ENCODE measurements around the gene ZNF559. TPM values are rescaled to one million over a fixed set of nuclear protein-coding genes. Genes with fewer than 3 reads are reported as not detected.

Gene ZNF559
- total and polyA plus RNA-seq, 8 donors: 7.3 to 52.2 (median 14.4) TPM

GRCh38 chr19:9362905-9363304 is 38.9 kb downstream of the ZNF559 start, which contains the start of gene ZNF177:
Gene ZNF177, plus strand, starts transcription at chr19:9363013. Its CDS starts 15,299 bp downstream, at chr19:9378312.
- Histone ChIP-seq H3K4me1 (no peaks in the 10 kb centered on the region), H3K36me3 (peaks cover 5 to 47% (median 19%) of the 10 kb centered on the region in 4 donors), H3K27me3 (no peaks in the 10 kb centered on the region), H3K9me3 (peaks cover 45 to 100% (median 91%) of the 10 kb centered on the region in 4 donors), H3K27ac (no peak within 1 kb of the TSS), H3K4me3 (no peak within 1 kb of the TSS)
- WGBS, 5 donors: 5 to 10% (median 7%) methylated on average over 4 to 28 of the region's 28 CpGs
- intact Hi-C loops (cut with DNase I; ENCODE audit: low total_unique reads): no loop called here
- TF ChIP-seq POLR2A (IDR thresholded peaks at IDR 0.05): no peak
- TF ChIP-seq EP300 (IDR thresholded peaks at IDR 0.05): no peak
- TF ChIP-seq POLR2AphosphoS5 (IDR thresholded peaks at IDR 0.05): no peak
- TF ChIP-seq CTCF (IDR thresholded peaks at IDR 0.05): no peak
- peak in 1 of 2 donors; percentile 70 for DNase-seq

- no peak for DNase-seq
- no peak overlapping the region for H3K27ac ChIP-seq
- WGBS, 5 donors: 85 to 92% (median 90%) methylated on average over 6 of the region's 6 CpGs
- H3K36me3 ChIP-seq: peaks cover under 1 to 98% (median 38%) of the 10 kb centered on the region in 4 donors
- TF ChIP-seq POLR2AphosphoS5 (IDR thresholded peaks at IDR 0.05): no peak
- no peak for TF ChIP-seq CTCF (IDR thresholded peaks at IDR 0.05)
- no peak for TF ChIP-seq POLR2A (IDR thresholded peaks at IDR 0.05)
- no peak for TF ChIP-seq EP300 (IDR thresholded peaks at IDR 0.05)
- no peaks in the 10 kb centered on the region for H3K4me1 ChIP-seq
- H3K27me3 ChIP-seq: no peaks in the 10 kb centered on the region
- H3K9me3 ChIP-seq: peaks cover 10 to 100% (median 83%) of the 10 kb centered on the region in 4 donors
- no peak overlapping the region for H3K4me3 ChIP-seq
- intact Hi-C loops (cut with DNase I; ENCODE audit: low total_unique reads): no loop called here
Measured at GRCh38 chr19:9370738-9371619, 47.0 kb downstream of the ZNF559 start.

GRCh38 chr19:9381361-9381785 is 57.4 kb downstream of the ZNF559 start:
- no peaks in the 10 kb centered on the region for H3K4me1 ChIP-seq
- intact Hi-C loops (cut with DNase I; ENCODE audit: low total_unique reads): no loop called here
- H3K4me3 ChIP-seq: no peak overlapping the region
- H3K36me3 ChIP-seq: peaks cover 70 to 100% (median 91%) of the 10 kb centered on the region in 4 donors
- 74 to 99% (median 80%) methylated on average over 4 of the region's 4 CpGs for WGBS, 5 donors
- H3K9me3 ChIP-seq: peaks cover 73 to 100% (median 96%) of the 10 kb centered on the region in 4 donors
- no peaks in the 10 kb centered on the region for H3K27me3 ChIP-seq
- DNase-seq: no peak
- no peak for TF ChIP-seq EP300 (IDR thresholded peaks at IDR 0.05)
- TF ChIP-seq POLR2A (IDR thresholded peaks at IDR 0.05): no peak
- TF ChIP-seq POLR2AphosphoS5 (IDR thresholded peaks at IDR 0.05): no peak
- TF ChIP-seq CTCF (IDR thresholded peaks at IDR 0.05): no peak
- no peak overlapping the region for H3K27ac ChIP-seq

Other genes starting within 250 kb of the ZNF559 start
- gene OR1M1, start 237.1 kb upstream of the ZNF559 start, total RNA-seq: not detected
- not detected for gene OR1M1, start 237.1 kb upstream of the ZNF559 start, polyA plus RNA-seq
- gene OR7G2, start 216.7 kb upstream of the ZNF559 start, total RNA-seq: not detected
- not detected for gene OR7G2, start 216.7 kb upstream of the ZNF559 start, polyA plus RNA-seq
- gene OR7G1, start 208.4 kb upstream of the ZNF559 start, total RNA-seq: not detected
- gene OR7G1, start 208.4 kb upstream of the ZNF559 start, polyA plus RNA-seq: not detected
- not detected for gene OR7G3, start 197.2 kb upstream of the ZNF559 start, total RNA-seq
- not detected for gene OR7G3, start 197.2 kb upstream of the ZNF559 start, polyA plus RNA-seq
- gene ZNF317, start 183.8 kb upstream of the ZNF559 start, total RNA-seq: 10 to 100 TPM; 17.8 to 33.6 (median 19.3) TPM
- gene ZNF317, start 183.8 kb upstream of the ZNF559 start, polyA plus RNA-seq: 10 to 100 TPM; 23.5 to 29.6 (median 25.3) TPM
- gene OR7D2, start 145.2 kb upstream of the ZNF559 start, total RNA-seq: 10 to 100 TPM in 1 of 5 donors, under 1 TPM in 2, not detected in 2; 0.29 to 11.0 (median 0.55) TPM
- under 1 TPM in 1 of 3 donors, not detected in 2; 0.05 TPM for gene OR7D2, start 145.2 kb upstream of the ZNF559 start, polyA plus RNA-seq
- gene OR7D4, start 104.6 kb upstream of the ZNF559 start, total RNA-seq: not detected
- not detected for gene OR7D4, start 104.6 kb upstream of the ZNF559 start, polyA plus RNA-seq
- gene OR7E24, start 73.2 kb upstream of the ZNF559 start, total RNA-seq: not detected
- not detected for gene OR7E24, start 73.2 kb upstream of the ZNF559 start, polyA plus RNA-seq
- gene ZNF699, start 14.3 kb upstream of the ZNF559 start, total RNA-seq: 10 to 100 TPM in 2 of 5 donors, 1 to 10 TPM in 2, not detected in 1; 2.2 to 53.6 (median 10.2) TPM
- gene ZNF699, start 14.3 kb upstream of the ZNF559 start, polyA plus RNA-seq: 1 to 10 TPM in 2 of 3 donors, under 1 TPM in 1; 0.63 to 3.1 (median 1.2) TPM
- 1 to 10 TPM in 4 of 5 donors, not detected in 1; 1.6 to 4.6 (median 3.2) TPM for gene ZNF177, start 38.8 kb downstream of the ZNF559 start, total RNA-seq
- gene ZNF177, start 38.8 kb downstream of the ZNF559 start, polyA plus RNA-seq: 1 to 10 TPM in 1 of 3 donors, under 1 TPM in 2; 0.50 to 2.4 (median 0.92) TPM
- gene ZNF266, start 111.4 kb downstream of the ZNF559 start, total RNA-seq: 10 to 100 TPM; 15.2 to 37.8 (median 26.8) TPM
- gene ZNF266, start 111.4 kb downstream of the ZNF559 start, polyA plus RNA-seq: 10 to 100 TPM in 1 of 3 donors, 1 to 10 TPM in 2; 6.4 to 39.6 (median 9.9) TPM
- gene ZNF560, start 174.4 kb downstream of the ZNF559 start, total RNA-seq: not detected
- gene ZNF560, start 174.4 kb downstream of the ZNF559 start, polyA plus RNA-seq: not detected
- gene ZNF426, start 214.5 kb downstream of the ZNF559 start, total RNA-seq: 10 to 100 TPM in 1 of 5 donors, 1 to 10 TPM in 4; 1.4 to 22.2 (median 5.8) TPM
- 1 to 10 TPM; 2.0 to 3.2 (median 2.3) TPM for gene ZNF426, start 214.5 kb downstream of the ZNF559 start, polyA plus RNA-seq